ENCODE measurements around the gene PLGRKT.
"Not testable (repeated sequence)": the region's sequence is repeated elsewhere in the genome, so short reads cannot be mapped to it uniquely, and the experiment has no call there.

PLGRKT gene

DNA sequence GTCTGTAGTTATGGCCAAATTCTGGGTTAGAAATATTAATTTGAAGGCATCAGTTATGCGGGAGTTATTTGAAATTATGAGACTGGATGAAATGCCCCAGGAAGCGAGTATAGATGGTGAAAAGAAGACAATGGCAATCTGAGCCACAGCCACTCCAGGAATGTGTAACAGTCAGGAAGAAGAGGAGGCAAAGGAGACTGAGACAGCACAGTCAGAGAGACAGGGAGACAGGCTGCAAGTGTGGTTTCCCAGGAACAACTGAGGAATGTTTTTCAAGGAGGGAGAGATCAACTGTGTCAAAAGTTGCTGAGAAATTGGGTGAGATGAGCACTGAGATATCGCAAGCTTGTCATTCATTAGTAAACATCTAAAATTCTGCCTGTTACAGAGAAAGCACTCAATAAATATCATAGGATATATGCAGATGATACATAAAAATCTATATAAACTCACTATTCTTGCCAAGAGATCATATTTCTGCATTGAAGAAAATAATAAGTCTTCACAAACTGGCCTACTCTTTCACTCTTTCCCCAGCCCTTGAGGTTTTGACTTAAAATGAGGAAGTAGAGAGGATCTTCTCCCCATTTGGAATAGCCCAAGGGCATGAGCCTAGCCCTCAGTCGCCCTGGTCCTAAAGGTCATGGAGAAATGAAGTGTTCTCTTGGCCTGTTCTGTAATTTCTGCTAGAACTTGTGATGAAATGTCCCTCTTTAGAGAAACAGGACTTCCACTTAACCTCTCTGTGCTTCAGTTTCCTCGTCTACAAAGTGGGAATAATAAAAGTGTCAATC, 49.5 kb downstream of the PLGRKT start:
- no peak for DNase-seq (ENCODE audit: low read depth in 4 of 4, low spot score in 1 of 4)

DNA sequence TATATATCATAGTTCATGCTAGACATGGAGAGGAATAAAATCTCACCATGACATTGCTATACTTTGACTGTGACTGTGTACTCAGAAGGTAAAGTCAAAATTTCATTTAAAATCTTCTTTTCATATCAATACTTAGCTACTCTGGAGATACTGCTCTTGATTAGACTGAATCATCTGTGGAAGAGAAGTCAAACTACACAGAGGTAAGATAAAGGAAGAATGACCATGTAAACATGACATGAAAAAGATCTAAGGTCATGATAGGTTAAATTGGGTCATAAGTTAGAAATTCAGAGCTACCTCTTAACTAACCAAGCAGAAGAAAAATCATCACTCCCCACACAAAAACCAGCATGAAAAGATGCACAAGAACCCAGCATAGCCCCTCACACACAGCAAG, 53.3 kb downstream of the PLGRKT start:
- no peak for DNase-seq (ENCODE audit: low read depth in 4 of 4, low spot score in 1 of 4)

DNA sequence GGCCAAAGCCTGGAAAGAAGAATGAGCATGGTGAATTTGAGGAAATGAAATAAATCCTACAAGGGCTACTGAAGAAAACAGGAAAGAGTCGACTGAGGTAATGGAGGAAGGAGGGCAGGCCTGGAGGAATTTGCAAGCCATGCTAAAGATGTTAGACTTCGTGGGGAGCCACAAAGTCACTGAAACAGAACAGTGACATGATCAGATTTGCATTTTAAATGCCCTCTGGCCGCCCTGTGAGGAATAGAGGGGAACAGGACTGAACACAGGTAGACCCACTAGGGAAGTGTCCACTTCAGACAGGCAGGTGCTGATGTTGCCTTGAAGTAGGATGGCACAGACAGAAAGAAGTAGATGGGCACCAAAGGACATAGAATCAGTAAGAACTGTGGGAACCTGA, 55.2 kb downstream of the PLGRKT start:
- DNase-seq (ENCODE audit: low read depth in 4 of 4, low spot score in 1 of 4) = no peak

DNA sequence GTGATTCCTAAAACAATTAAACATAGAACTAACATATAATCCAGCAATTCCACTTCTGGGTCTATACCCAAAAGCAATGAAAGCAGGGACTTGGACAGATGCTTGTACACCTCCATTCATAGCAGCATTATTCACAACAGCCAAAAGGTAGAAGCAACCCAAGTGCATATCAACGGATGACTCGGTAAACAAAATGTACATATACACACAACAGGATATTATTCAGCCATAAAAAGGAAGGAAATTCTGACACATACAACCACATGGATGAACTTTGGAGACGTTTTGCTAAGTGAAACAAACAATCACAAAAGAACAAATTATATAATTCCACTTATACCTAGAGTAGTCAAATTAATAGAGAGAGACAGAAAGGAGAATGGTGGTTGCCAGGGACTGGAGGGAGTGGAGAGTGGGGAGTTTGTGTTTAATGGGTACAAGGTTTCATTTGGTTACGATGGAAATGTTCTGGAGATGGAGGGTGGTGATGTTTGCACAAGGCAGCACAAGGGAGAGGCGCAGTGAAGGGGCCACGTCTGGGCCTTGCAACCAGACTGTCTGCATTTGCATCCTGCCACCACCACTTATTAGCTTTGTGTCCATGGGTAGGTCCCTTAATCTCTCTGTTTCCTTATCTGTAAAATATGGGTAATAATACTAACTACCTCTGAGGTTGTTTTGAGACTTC, 61.8 kb downstream of the PLGRKT start:
- no peak for DNase-seq (ENCODE audit: low read depth in 4 of 4, low spot score in 1 of 4)

DNA sequence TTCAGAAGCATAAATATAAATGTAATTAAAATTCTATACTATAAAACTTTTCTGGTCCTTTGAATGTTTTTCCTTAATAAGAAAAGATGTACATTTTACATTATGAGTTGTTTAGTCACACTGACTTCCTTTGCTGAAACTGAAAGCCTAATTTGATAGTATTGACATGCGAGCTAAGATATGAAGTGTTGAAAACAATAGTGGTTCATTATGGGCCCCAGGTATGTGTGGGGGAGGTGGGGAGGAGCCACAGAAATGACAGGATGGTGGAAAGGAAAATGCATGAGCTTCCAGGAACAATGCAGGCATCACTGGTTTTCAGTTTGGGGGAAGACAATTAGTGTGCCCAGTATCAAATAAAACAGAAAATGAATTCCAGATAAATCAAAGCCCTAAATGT, 62.6 kb downstream of the PLGRKT start:
- DNase-seq (ENCODE audit: low read depth in 4 of 4, low spot score in 1 of 4) = peak in 2 of 4 experiments; percentile 3 to 24

DNA sequence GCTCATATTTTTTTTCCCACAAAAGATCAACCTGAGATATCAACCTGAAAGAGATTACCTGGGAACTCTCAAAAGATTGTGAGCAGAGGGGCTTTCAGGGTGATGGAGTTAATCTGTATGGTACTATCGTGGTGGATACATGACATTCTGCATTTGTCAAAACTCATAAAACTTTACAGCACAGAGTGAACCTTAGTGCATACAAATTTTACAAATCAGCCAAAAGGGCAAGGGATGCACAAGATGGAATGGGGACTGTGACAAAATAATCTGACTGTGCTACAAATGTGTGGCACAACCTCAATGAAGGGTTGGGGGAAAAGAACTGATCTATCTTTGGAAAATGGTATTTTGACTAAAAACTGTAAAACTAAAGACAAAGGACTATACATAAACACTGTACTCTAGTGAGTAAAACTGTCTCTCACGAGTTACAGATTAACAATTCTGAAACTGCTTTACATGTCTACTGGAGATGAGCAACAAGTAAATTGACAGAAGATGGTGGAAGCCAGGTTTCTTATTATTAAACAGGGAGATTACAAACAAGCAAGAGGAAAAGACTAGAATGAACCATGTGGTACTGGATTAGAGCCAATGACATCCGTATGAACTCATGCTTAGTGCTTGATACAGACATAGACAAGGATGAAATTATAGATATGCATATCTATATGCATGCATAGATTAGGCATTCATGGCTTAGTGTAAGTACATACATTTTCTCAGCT, 73.3 kb downstream of the PLGRKT start:
- no peak for DNase-seq (ENCODE audit: low read depth in 4 of 4, low spot score in 1 of 4)

DNA sequence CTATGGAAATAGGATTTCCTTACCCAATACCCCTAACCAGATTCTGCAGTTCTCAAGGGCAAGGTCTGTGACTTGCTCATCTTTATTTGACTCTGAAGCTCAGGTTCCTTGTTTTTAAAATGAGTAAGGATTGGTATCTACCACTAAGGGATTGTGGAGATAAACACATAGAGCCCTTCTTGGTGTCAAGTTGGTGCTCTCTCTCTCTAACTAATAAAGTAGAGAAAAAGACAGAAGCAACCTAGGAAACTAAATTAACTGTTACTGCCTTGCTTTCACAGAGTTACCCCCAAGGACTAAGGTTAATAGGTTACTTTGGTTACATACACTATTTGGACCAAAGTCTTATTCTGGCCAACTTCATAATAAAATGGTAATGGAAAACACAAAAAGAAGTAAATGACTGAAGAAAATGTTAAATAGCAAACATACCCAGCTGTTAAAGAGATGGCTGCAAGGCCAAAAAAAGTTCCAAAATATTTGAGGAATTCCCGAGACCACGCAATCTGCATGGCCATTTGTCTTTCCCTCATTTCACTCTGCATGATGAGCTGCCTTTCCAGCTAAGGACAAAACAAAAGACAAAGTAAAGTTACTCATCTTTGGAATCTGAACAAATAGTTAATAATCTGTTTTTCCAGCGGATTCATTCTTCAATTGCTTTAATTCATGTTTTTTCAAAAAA, 76.3 kb downstream of the PLGRKT start:
- DNase-seq (ENCODE audit: low read depth in 4 of 4, low spot score in 1 of 4) = no peak

DNA sequence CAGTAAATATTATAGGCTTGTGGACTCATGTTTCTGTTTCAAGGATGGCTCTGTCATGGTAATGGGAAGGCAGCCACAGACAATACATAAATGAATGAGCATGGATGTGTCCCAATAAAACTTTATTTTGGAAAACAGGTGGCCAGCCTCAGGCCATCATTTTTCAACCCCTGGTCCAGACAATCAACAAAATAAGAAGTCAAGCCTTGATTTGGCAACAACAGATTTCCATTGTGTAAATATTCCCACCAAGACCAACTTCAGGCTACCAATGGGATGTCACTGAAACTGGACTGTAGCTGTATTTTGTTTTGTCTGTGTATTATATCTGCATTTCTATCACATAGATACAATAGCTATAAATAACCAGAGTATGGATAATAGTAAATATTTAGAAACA, 77.4 kb downstream of the PLGRKT start:
- no peak for DNase-seq (ENCODE audit: low read depth in 4 of 4, low spot score in 1 of 4)

DNA sequence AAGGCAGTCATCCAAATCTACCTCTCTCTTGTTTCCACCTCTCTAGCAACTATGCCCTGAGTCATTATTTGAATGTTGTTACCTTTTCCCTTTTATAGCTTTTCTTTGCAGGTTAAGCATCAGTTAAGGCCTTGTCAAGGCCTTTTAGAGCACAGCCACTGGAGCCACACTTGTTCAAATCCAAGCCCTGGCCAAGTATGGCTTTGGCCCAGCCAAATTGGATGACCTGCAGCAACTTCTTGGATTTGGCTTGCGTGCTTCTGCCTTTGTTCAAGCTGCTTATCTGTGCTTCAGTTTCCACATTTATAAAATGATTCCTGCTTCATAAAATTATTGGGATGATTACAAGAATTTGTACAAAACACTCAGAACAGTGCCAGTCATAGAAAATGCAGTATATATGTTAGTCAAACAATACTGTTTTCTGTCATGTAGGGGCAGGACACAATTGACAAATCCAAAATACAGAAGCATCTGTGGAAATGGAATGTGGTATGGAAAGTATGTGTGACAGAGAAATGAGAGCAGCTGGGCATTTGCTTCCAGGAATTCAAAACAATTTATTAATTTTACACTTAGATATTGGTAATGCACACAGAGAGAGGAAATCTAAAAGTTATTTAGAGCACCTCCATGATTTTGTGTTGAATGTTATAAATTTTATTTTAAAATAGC, 80.2 kb downstream of the PLGRKT start:
- no peak for DNase-seq (ENCODE audit: low read depth in 4 of 4, low spot score in 1 of 4)

DNA sequence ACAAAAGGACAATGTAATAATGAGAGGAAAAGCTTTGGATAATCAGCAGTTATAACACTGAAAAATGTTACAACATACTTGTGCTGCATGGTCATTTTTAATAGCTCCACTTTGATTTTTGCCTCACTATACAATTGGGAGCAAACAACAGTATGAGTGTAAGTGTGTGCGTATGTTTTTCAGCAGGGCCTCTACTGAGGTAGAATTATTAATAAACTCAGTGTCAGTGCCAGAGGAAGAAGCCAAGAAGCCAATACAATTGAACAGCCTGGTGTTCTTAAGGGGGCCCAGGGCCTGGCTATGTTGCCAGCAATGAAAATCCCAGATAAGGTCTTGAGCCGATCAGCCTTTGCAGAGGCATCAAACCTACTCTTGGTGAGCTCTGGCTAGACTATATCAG, 81.9 kb downstream of the PLGRKT start:
- no peak for DNase-seq (ENCODE audit: low read depth in 4 of 4, low spot score in 1 of 4)

DNA sequence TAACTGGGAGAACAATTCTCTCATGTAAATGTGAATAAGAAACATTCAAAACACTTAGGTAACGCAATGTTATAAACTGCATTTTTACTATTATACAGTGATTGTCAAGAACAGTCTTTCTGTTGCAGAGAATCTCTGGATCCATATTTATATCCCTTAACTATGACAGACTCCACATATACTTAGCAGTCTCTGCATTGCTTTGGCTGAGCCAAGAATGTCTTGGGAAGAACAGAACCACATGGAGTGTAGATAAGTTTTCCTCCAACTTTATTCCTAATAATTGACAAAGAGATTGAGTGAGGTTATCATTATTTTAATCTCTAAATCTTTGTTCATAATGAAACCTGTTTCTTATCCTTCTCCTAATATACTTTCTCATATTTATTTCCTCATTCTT, 82.5 kb downstream of the PLGRKT start:
- DNase-seq (ENCODE audit: low read depth in 4 of 4, low spot score in 1 of 4) = no peak

DNA sequence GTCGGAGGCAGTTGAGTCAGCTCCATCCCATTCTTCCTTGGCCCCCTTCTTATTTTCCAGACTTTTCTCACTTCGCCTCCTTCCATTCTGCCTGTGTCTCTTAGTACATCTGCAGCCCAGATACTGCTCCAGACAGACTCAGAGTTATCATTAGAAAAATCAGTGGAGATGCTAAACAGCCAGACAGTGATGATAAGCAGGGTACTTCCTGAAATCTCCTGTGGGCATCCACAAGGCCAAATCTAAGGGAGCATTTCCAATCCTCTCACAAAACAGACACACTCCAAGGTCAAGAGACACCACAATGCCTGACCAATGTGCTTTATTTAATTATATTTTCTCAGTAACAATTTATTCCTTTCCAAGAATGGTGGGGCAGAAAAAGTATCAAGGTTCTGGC, 83.5 kb downstream of the PLGRKT start:
- no peak for DNase-seq (ENCODE audit: low read depth in 4 of 4, low spot score in 1 of 4)

DNA sequence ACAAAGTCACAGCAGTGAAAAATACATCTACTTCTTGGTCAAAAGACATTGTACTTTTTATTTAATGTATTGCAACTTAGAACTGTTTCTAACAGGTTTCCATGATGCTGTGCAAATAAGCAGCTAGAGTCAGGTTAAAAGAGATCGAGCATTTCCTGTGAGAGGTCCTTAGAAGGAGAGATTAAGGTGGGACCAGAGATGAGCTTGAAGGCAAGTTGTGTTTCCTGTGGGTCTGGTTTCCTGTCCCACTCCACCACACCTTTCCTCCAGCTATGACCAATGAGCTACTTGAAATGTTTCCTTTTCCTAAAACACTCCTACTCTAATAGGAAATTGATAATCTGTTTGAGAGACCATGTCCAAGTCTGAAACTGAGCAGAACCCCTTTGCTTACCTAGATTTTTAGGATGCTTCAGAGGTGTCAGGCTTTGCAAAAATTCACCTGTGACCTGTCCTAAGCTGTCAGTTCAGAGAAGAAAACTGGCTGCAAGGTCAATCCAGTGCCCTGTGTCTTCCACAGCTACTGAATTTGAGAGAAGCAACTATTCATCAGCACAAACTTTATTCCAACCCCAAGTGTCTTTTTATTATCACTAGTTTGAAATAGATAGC, 85.0 kb downstream of the PLGRKT start:
- DNase-seq (ENCODE audit: low read depth in 4 of 4, low spot score in 1 of 4) = no peak

DNA sequence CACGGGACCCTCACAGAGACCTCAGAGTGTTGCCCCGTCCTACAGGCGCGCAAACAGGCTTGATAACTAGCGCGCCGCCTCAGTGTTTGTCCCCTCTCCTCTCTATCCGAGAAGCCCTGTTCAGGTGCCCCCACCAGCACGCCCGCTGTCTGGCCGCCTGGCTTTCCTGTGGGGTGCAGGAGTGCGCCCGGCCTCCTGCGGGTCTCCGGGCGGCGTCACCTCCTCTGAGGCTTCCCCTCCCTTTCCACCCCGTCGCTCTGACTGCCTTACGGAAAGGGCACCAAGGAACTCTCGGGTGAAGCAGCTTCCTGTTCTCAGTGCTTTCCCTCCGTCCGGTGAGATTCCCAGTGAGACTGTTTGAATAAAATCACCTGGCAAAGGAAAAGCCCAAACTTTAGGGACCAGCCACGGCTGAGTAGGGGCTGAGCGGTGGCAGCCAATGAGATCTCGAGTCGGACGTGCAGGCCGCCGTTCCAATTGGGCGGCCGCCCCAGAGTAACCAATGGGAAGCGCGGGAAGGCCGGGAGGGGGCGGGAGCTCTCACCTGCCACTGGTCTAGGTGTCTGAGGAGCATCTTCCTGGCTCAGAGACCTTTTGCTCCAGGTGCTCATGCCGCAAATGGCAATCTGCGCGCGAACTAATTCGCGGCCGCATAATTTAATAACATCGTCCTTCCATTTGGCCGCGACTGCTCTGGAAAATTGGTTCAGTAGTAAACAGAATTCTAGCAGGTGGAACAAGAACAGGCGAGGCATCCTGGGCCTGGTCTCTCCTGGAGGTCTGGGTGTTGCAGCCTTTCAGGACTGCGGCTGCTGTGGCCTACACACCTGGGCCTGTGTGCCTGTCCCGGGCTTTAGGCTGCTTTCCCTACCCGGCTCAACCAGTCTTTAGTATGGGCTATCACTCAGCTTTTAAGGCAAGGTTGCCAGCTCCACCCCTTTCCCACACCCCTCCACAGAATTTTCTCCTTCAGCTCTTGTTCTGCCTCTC, 98.4 kb downstream of the PLGRKT start, which contains the start of gene RLN1:
RLN1 (minus strand) TSS at position 885 of the 990 bp plus-strand sequence; CDS start at position 755, 130 bp downstream.
- DNase-seq (ENCODE audit: low read depth in 4 of 4, low spot score in 1 of 4) = not testable (repeated sequence)

DNA sequence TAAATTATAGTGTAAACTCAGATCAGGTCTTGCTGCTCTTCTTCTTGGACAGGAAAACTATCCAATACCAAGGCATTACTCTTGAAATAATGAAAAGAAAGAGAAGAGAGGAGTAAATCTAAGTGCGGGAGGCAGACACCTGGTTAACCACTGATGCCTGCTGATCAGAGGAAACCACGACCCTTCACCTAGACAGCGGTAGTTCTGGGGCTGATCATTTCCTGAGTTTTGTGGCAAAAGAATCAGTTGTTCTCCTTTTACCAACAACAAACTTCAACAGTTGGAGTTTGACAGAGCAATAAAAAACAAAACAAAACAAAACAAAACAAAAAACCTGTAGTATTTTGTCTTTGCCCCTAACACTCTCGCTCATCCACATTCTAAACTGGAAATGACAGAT, 101.0 kb downstream of the PLGRKT start:
- no peak for DNase-seq (ENCODE audit: low read depth in 4 of 4, low spot score in 1 of 4)

DNA sequence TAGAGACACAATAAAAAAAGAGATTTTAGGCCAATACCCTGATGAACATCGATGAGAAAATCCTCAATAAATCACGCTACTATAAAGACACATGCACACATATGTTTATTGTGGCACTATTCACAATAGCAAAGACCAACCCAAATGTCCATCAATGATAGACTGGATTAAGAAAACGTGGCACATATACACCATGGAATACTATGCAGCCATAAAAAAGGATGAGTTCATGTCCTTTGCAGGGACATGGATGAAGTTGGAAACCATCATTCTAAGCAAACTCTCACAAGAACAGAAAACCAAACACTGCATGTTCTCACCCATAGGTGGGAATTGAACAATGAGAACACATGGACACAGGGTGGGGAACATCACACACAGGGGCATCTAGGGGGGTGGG, 106.4 kb downstream of the PLGRKT start:
- not testable (repeated sequence) for DNase-seq (ENCODE audit: low read depth in 4 of 4, low spot score in 1 of 4)

DNA sequence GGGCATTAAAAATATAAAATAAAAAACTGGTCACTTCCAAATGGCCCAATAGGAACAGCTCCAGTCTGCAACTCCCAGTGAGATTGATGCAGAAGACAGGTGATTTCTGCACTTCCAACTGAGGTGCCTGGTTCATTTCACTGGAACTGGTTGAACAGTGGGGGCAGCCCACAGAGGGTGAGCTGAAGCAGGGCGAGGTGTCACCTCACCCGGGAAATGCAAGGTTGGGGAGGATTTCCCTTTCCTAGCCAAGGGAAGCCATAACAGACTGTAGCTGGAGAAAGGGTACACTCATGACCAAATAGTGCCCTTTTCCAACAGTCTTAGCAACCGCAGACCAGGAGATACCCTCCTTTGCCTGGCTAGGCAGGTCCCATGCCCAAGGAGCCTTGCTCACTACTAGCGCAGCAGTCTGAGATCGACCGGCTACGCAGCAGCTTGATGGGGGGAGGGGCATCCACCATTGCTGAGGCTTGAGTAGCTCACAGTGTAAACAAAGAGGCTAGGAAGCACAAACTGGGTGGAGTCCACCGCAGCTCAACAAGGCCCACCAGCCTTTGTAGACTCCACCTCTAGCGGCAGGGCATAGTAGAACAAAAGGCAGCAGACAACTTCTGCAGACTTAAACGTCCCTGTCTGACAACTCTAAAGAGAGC, 110.7 kb downstream of the PLGRKT start:
- DNase-seq (ENCODE audit: low read depth in 4 of 4, low spot score in 1 of 4) = no peak

DNA sequence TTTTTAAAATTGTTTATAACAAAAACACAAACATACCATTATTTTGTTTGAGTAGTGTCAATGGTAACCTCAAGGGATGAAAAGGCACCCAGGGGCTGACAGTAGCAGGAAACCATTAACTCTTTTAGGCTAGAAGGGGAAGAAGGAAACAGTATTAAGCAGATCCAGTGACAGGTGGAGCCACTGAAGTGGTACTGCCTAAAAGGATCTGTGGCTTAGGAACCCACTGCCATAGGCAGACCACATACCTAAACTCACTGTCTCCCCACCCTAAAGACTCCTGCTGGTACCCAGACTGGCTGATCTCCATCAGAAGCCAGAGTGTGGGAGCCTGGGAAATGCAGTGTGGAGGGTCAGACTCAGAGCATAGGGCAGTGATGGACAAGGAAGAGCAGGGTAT, 111.5 kb downstream of the PLGRKT start:
- DNase-seq (ENCODE audit: low read depth in 4 of 4, low spot score in 1 of 4) = no peak

DNA sequence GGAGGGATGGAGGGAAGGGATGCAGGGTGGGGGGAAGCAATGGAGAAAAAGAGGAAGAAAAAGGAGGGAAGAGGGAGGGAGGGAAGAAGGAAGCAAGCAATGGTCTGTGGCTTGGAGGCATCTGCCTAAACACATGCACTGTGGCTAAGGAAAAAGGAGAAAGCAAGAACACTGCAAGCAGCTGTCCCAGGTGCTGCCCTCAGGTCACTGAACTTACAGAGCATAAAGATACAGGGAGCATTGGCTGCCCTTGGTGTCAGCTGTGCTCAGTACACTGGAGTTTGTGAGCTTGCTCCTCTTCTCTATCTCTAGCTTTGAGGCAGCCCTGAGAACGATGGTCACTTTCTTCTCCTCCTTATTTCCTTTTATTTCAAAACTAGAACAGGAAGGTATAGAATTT, 116.1 kb downstream of the PLGRKT start:
- not testable (repeated sequence) for DNase-seq (ENCODE audit: low read depth in 4 of 4, low spot score in 1 of 4)
